ENCODE measurements around the gene SLAMF1.
"Not testable (repeated sequence)": the region's sequence is repeated elsewhere in the genome, so short reads cannot be mapped to it uniquely, and the experiment has no call there.

Gene SLAMF1

DNA sequence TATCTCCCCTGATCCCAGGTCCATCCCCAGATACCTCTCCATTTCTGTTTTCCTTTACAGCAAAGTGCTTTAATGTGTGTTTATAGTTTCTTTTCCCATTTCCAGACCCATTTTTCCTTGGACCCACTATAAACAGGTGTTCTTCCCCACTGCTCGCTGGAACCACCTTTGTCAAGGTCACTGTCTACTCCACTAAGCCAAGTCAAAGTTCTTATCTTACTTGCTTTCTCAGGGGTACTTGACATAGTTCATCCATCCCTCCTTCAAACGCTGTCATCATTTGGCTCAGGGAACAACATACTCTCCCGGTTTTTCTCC lies 8.3 kb downstream of the SLAMF1 start:
- no peak for DNase-seq

DNA sequence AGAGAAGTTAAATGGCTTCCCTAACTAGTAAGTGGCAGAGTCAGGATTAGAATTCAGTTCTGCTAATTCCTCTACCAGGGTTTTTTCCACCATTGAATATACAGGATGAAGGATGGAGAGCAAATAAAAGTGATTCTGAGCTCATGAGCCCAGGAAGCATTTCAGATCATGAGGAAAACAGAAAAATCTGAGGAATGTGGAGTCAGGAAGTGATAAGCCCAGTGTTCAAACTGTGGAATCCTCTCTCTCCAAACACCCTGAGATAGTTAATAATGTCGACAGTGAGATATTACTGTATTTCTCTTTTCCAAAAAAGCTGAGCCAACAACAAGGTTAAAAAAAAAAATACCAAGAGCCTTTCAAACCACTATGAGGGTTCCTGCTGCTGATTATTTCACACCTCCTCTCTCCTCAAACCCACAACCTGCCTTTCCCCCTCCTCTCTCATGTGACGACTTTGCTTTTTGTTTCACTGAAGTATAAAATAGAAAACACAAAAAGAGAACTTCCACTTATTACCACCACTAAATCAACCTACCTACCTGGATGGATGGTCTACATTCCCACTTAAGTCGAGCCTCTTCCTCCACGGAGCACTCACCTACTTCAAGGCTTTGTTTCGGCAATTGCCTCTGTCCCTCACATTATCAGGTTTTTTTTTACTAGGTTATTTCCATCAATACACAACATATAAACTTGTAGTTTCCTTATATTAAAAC lies 8.9 kb downstream of the SLAMF1 start:
- DNase-seq, result no peak

DNA sequence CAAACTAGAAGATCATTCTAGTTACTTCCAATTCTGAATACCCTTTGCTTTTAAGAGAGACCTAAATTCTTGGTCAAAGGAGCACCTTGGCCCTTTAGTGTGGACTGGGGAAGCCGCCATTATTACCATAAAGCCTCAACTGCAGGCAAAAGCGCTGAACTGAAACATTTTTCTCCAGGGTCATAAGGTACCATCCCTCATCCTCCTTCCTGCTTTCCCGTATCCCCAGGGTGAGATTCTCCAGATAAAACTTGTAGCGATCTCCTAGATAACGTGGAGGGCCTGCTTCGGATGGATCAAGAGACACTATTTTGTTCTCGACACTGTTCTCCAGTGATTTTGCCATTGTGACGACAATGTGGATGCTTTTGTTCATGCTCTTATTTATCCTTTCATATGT lies 9.8 kb downstream of the SLAMF1 start:
- no peak for DNase-seq

DNA sequence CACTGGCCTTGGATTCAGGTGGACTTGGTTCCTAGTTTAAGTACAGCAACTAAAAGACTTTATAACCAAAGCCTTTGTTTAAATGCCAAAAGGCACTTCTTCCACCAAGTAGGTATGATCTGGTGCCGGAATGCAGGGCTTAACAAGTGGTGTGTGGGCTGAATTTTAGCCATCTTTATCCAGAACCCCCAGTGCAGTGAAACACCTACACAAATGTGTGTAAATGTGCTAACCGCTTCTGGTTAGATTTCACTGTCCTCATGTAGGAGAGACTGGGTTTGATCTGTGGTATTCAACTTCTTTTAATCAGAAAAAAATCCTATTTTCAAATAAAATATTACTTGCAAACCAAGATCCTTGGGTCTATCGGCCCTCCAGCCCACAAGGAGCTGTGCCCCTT lies 10.3 kb downstream of the SLAMF1 start:
- DNase-seq, result no peak

DNA sequence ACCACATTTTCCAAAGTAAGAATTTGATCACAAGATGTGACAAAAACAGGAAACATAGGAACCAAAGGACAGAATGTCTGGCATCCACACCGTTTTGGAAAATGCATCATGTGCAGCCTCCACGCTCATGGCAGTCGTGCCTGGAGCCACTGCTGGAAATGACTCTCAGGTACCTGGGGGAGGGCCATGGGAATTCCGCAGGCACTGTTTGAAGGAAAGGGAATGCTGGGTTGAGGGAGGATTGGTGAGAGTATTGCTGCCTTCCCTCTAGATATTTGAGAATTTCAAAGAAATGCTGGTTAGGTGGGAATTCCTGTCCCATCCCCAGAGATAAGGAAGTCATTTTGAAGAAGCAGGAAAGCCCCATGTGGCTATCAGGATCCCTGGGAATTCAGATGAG lies 10.8 kb downstream of the SLAMF1 start:
- no peak for DNase-seq

DNA sequence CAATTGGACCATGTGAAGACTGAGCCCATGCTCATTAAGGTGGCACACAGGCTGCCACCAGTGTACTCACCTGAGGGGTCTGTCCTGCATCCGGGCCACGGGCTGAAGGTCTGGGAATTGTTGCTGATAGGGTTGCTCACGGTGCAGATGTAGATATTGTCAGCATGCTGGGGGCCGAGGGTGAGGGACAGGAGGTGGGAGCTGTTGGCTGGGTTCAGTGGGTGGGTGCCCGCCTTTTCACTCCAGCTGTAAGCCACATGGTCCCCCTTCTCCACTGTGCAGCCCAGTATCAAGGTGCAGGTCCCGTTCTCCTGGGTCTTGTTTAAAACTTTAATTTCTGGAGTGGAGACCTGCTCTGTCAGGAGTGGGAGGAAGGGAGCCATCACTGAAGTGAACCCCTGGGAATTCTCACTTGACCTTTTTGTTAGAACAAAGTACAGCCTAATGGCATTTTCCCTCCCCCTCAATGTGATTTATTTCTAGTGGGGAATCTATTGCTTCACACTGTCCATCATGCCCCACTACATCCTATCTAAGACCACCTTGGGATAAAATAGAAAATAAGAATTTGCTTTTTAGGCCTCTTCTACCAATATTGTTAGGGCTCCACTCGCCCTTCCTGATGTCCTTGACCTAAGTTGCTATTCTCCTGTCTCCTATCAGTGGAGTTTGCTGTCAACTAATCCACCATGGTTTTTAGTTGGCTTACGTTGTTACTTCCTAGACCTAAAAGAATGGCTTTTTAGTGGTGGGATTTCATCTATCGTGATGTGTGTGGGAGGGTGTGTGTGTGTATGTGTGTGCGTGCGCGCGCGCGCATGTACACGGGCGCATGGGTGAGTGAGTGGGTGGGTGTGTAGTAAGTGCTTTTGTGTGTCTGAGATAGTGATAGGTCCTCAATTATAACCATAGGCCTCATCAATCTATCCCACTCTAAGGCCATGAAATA lies 12.0 kb downstream of the SLAMF1 start:
- no peak for DNase-seq

DNA sequence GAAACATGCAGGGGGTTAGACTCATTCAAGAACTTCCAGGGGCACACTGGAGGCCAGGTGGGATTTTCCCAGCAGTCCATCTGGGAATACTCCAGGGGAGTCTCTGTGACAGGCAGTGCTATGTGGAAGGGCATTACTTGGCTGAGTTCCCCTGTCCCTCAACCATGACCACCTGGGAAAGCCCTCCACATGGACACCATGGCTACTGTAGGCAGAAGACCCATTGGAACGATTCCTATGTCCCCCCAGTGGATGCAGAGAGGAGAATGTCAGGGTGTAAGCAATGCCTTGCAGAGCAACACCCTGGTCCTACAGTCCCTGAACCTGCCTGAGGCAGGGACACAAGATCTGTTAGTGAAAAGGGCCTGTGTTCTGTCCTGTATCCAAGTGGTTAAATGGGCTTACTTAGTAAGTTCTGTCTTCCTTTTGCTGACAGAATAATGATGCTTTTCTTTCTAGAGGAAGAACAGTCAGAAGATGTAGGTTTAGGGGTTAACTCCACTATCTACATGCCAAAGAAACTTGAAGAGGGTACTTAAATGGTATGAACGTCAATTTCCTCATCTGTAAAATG lies 13.4 kb downstream of the SLAMF1 start:
- no peak for DNase-seq

DNA sequence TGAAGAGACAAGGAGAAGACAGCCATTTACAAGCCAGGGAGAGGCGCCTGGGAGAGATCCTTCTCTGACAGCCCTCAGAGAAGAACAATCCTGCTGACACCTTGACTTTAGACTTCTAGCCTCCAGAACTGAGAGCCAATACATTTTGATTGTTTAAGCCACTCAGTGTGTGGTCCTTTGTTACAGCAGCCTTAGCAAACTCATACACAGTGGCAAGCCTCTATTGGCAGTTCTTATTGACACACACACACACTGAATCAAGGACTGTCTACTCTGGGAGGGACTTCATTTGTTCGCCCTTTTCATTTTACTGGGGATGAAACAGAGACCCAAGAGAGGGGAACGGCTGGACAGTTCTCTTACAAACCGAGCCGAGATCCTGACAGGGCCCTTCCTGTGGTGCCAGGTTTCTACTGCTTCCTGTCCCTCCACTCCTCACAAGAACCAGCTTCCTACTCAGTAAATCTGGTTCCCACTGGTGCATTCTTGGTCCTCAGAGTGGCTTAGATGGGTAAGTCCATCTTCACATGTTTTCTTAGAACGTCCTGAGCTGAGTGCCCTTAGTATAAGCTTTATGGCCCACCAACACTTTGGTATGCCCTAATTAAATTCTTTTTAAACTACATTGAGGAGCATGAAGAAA lies 14.7 kb downstream of the SLAMF1 start:
- no peak for DNase-seq

DNA sequence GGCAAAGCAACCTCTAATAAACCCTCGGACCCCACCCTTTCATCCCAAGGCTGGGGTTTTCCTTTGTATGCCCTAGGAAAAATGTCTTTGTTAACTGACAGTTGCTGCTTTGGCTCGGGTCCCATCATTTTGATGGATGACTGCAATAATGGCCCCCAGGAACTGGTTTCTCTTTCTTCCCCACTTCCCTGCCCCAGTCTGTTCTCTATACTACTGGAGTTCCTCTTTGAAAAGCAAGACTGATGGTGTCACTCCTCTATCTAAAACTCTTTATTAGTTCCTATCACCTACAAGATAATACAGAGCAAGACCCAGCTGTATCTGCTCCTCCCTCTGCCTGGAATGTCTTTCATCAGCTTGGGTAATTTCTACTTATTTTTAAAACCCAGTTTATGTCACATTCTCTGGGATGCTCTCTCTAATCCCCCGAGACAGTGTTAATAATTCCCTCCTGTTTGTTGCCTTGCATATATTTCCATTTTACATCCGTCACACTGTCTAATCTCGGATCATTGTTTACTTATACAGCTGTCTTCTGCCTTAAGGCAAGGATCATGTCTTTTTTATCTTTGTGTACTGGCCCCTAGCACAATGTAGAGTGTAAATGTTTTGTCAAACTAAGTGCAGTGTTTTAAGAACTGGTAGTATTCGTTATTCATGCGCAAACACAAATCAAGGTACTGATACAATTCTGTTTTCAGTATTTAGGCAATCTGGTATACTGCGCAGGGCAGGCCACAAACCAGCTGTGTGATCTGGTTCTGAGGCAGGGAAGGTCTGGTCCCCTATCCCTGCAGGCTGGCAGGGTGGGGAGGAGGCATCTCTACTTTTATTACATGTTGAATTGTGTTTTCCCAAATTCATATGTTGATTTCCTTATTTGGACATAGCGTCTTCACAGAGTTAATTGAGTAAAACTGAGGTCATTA lies 16.1 kb downstream of the SLAMF1 start:
- no peak for DNase-seq

DNA sequence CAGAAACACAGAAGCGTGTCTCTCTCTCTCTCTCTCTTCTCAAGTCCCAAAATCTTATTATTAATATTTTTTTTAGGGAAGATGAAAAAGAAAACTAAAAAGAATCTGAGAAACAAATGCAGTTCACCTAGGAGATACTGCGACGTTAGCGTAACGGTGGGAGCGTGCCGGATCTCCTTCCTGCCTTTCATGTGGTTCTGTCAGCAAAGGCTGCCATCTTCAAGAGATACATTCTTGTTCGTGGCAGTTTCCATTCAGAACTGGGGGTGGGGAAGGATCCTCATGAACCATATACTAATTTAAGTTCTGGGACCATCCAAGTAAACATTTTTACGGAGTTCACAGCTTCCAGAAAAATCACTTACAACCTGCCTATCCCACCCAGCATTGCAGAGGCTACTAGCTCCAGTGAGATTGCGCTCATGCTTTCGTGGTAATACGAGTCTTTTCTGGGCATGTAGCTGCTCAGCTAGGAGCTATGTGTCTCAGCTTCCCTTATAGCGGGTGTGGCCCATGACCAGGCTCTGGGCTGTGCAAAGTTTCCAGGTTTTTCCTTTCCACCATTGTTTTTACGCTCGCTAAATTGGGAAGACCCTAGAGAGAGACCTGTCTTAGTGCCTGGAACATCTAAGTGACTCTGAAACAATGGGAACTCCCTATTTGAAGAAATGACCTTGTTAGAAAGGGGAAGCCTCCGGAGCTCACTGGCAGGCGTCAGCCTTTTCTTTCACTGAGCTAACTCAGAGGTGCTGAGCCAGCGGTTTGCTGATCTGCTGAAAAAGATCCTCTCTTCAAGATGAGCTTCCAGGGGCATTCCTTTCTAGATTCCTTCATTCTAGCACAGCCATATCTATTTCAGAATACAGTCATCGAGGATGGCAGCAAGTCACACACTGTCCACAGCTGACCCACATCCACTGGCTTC lies 17.3 kb downstream of the SLAMF1 start:
- DNase-seq, result no peak

DNA sequence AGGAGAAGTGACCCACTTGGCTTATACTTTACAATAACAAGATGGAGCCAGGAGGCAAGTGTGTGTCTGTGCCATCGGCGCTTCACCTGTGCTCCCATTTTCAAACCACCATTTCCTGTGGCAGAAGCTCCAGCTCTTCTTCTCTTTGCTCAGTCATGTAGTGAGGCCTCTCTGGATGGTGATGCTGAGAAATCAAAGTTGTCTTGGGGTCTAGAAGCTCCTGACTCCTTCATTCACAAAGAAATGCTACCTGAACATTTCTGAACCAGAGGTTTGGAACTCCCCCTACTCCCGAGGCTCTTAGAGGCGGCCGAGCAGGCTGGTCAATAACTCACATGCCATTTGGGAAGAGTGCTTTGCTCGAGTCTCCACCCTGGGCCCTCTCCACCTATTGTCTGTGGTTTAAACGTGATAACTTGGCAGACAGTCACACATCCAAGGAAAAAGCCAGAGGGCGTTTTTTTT lies 18.0 kb downstream of the SLAMF1 start:
- no peak for DNase-seq

DNA sequence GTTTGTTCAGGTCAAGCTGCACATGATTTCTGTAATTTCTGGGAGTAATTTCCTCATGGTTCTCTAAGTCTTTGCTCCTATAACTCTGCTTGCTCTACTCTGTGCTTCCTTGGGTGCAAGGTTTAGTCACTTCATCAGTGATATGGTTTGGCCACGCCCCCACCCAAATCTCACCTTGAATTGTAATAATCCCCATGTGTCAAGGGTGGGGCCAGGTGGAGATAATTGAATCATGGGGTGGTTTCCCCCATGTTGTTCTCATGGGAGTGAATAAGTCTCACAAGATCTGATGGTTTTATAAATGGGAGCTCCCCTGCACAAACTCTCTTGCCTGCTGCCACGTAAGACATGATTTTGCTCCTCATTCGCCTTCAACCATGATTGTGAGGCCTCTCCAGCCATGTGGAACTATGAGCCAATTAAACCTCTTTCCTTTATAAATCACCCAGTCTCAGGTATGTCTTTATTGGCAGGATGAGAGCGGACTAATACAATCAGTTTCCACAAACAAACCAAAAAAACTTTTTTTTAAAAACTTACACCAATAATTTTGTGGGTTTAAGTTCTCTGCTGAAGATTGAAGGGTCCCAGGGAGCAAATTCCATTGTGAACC lies 19.1 kb downstream of the SLAMF1 start:
- DNase-seq, result not testable (repeated sequence)

DNA sequence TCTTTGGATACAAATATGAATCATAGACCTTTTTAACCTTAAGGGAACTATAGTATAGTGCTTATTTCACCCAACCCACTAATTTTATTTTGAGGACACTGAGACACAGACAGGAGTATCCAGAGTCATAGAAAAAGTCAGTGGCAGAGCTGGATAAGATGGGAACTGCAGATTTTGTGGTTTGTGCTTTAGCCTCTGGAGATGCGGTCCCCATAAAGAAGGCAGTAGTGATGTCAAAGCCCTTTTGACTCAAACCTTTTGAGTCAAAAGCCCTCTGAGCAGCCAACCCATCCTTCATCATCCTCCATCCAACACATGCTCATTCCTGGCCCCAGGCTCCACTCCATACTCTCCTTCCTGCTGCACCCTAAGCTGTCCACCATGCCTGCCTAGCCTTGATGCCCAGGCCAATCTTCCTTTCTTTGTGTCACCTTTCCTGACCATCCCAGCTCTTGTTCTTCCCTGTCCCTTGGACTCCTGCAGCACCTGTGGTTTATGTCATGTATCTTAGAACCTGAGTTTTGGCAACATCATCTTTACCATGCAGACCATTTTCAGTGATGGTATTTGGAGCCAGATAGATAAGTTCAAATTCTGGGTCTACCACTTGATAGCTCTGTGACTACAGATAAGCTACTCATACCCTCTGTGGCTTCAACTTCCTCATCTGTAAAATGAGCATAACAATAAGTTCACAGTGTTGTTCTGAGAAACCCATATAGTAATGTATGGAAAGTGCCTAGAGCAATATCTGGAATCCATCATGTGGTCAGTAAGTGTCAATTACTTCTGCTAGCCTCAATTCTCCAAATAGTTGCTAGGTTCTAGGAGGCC lies 20.1 kb downstream of the SLAMF1 start:
- no peak for DNase-seq

DNA sequence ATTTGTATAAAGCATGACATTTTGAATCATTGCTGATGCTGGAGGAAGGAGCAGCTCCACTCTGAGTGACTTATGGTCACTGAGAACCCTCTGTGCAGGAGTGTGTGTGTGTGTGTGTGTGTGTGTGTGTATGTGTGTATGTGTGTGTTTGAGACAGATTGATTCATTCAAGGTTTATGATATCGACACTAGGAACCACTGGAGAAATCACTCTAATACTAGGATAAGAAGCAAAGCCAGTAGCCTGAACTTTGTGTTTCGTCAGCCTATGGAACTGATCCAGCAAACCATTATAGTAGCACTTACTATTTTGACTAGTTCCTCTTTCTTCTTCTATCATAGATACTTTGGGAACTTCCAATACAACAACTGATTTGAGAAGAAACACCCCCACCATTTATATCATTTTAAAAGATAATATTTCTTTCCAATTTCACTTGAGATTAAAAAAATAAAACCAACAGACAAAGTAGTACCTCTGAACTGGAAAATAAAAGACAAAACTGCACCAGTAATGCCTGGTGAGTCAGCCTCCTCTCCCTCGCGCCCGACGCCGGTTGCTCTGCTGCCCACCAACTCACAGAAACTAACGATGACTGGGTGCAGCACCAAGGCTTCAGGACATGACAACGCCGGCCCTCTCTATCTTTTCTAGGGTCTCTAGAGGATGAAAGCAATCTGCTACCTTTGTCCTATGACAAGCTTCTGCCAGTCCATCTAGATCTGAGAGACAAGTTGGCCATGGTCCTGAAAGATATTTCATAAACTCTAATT lies 20.9 kb downstream of the SLAMF1 start:
- DNase-seq, result no peak

DNA sequence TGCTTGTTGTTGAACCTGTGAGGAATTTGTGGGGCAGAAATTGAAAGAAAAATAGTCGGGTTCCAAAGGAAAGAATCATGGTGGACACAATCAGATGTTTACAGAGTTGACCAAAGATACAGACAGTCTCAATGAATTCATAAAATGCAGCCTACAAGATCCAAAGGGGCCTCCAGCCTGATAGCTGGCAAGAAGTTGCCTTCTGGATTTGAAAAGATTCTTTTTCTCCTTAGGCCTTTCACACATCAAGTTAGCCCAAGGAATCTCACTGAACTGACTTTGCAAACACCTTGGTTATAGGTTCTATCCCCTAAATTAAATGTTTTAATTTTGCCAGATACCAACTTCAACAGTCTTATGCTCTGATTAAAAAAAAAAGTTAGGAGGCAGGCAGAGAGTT lies 21.5 kb downstream of the SLAMF1 start:
- no peak for DNase-seq

DNA sequence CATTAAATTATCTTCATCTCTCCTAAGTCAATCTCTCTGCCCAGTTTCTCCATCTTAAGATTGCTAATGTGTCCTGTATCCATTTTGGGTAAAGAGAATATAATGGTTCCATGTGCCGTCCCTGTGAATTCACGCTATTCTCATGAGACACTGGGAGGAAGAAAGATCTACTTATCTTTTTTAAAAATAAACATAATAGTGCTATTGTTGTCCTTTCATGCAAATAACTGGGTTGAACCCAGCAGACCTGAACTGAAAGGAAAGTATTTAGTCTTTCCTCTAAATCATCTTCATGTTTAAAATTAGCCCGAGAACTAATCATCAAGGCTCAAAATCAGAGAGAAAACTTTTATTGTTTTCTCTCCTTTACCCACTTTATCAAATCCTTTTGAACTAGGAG lies 22.4 kb downstream of the SLAMF1 start:
- DNase-seq, result no peak

DNA sequence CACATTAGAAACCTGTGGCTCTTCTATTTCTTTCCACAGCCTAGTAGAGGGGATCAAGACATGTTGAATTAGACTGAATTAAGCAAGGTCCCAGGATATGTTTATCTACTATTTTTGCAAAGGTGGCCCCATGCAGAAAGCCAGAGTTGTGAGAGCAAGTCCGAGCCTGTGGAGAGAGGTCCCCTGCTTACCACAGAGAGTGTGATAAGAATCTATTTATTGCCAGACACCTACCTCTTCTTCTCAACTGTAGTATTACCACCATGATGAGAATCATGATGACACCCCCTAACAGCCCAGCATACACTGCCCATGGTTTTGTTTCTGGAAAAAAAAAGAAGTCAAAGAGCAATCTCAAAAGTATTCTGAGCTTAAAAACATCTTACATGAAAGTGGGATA lies 23.0 kb downstream of the SLAMF1 start:
- no peak for DNase-seq

DNA sequence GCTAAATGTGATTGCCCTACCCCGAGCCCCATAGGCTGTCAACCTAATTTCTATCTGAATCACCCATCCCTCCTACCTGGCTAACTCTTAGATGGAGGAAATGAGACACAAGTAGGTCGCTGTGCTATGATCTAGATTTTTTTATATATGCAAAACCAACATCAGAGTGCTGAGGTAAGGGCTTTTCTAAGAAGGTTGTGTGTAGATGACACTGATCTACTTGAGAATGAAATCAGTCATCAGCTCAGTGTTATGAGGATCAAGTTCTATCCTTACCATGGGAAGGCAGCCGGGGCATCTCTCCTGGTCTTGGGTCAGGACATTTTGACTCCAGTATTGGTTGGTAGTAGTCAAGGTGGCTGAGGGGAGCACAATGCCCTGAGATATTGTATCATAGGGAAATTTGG lies 23.6 kb downstream of the SLAMF1 start:
- no peak for DNase-seq

All from NCI-H1417 treated with DMSO at 0.1 percent for 48 hours (cell line).